ENCODE measurements around the gene NKD2.

DNA sequence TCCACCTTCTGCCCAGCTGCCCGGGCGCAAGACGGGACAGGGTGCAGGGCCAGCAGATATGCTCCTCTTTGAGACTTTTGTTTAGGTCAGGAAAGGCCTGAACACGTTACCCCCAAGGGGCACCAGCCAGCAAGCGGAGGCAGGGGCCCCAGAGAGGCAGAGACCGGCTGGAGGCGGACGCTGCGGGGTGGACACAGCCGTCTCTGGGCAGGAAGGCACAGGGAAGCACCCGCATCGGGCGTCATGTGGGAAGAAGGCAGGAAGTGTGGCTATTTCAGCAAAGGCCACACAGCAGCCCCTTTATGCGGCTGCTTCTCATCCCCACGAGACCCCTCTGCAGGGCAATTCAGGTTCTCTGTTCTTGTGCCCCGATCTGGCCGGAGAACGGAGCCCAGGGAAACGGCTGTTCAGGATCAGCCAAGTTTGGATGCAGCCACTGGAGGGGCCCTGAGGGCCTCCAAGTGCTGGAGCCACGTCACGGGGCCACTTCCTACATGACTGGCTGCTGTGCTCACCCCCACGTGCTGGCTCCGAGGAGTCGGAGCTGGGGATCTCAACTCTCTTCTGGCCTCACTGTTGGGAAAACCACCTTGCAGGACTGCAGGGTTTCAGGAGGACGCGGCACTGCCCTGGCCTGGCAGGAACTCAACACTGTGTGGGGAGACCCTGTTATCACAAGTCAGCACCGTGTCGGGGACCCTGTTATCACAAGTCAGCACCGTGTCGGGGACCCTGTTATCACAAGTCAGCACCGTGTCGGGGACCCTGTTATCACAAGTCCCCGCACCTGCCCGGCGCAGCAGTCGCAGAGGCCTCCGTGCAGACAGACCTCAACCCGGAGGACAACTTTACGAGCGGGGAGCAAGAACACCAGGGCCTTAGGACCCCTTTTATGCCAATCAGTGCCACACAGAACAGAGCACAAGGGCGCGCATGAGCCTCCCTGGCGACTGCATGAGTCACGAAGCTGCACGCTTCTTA is 58.8 kb downstream of the NKD2 start:
- TF ChIP-seq, protein P1, sequence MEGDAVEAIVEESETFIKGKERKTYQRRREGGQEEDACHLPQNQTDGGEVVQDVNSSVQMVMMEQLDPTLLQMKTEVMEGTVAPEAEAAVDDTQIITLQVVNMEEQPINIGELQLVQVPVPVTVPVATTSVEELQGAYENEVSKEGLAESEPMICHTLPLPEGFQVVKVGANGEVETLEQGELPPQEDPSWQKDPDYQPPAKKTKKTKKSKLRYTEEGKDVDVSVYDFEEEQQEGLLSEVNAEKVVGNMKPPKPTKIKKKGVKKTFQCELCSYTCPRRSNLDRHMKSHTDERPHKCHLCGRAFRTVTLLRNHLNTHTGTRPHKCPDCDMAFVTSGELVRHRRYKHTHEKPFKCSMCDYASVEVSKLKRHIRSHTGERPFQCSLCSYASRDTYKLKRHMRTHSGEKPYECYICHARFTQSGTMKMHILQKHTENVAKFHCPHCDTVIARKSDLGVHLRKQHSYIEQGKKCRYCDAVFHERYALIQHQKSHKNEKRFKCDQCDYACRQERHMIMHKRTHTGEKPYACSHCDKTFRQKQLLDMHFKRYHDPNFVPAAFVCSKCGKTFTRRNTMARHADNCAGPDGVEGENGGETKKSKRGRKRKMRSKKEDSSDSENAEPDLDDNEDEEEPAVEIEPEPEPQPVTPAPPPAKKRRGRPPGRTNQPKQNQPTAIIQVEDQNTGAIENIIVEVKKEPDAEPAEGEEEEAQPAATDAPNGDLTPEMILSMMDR (IDR thresholded peaks at IDR 0.05; ENCODE audit: poor library complexity) = no peak
- no peak for TF ChIP-seq EZH2 (IDR thresholded peaks at IDR 0.05; ENCODE audit: borderline replicate concordance)
